ENCODE measurements around the gene NFAM1. TPM values are rescaled to one million over a fixed set of nuclear protein-coding genes. Genes with fewer than 3 reads are reported as not detected.

Gene NFAM1
- total RNA-seq, 1 donor from 2014 or later: 1.2 TPM

DNA sequence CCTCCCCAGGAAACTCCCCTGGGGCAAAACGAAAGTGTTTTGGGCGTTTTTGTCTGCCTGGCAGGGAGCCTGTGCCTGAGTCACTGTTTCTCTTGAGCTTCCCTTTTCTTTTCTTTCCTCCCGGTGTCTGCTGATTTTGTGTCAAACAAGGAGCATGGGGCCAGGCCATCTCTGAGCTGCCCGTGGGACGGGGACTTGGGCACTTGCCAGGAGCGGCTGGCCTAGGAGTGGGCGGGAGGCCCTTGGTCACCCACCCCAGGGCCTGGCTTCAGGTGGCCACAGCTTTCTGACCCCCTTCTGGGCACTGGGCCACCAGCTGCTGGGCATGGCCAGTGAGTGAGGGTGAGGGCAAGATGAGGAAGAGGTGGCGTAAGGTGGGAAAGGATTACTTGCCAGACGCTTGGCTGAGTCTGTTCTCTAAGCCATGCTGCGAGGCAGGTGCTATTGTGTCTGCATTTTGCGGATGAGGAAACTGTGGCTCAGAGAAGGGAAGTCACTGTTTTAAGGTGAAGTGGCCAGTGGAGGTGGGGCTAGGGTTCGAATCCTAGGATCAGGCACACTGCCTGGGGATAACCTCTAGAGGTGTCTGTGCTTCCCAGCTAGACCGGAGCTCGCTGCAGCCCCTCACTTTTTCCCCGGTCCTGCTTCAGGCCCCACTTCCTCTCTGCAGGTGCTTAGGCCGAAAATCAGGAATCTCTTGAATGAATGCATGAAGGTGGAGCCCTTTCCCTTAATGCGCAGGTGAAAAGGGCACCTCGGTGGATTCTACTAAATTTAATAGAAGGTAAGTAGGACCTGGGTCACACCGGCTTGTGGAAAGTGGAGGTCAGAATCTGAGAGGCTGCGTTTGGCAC is 7.8 kb upstream of the NFAM1 start:
- no peak for DNase-seq (ENCODE audit: low spot score)

DNA sequence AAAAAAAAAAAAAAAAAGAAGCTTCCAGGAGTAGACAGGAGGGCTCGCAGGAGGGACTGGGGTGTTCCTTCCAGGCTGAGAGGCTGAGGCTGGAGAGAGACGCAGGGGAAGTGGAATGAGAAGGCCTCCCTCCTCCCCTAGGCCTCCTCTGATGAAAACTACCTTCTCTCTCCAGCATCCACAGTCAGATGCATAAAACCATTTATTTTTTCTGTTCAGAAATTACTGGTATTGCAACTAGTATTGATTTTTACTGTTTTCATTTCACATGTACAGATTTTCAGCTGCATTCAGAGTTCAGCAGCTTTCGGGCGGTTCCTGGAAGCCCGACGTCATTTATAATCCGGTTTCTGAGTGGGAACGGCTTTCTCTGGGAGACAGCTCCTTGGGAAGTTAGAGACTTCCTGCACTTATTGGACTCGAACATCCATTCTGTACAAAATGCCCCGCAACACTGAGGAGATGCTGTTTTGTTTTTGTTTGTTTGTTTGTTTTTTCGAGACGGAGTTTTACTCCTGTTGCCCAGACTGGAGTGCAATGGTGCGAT is 6.9 kb upstream of the NFAM1 start:
- no peak for DNase-seq (ENCODE audit: low spot score)

DNA sequence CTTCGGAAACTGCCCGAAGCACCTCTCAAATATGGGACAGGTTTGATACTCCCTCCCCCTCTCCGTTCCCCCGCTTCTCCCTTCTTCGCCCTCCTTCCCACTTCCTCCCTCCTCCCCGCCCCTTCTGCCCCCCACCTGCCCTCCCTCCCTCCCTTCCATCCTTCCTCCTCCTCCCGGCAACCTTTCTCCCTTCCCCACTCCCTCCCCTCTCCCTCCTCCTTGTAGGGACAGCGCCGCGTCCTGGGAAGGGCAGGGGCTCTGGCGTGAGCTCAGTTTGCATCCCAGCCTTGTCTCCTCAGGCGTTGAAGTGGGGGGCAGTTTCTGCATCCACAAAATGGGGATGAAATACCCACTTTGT is 6.1 kb upstream of the NFAM1 start:
- DNase-seq (ENCODE audit: low spot score): no peak

DNA sequence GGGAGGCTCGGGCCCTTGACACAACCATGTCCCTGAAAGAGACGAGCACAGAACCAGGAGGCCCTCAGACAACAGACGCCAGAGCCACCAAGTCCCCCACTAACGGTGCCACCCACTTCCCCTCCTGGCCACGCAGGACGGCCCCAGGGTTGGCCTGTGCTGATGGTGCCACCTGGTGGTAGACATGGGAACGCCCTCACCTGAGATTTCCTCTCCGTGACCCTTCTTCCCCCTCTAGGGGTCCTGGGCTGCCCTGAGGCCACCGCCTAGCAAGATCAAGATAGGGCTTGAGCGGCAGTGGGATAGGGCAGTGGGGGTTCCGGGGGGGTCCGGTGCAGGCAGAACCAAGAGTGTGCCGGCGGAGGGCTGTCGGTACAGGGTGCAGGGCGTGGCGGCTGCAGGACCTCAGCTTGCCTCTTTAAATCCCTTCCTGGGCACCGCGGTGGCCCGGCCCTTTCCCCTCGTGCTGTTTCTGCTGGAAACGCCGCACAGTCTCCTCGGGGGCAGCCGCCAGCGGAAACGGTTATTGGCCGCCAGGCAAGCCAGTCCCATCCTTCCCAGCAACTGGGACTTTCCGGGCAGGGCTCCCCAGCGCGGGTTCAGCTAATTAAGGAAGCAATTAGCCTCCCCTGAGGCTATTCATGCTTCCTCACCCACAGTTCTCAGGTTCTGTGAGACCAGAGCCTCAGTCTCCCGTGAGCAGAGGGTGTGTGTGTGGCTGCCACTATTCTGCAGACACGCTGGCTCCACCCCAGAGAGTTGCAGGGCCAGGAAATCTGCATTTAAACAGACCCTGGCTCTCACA is 5.5 kb upstream of the NFAM1 start:
- peak; percentile 62 for DNase-seq (ENCODE audit: low spot score)

DNA sequence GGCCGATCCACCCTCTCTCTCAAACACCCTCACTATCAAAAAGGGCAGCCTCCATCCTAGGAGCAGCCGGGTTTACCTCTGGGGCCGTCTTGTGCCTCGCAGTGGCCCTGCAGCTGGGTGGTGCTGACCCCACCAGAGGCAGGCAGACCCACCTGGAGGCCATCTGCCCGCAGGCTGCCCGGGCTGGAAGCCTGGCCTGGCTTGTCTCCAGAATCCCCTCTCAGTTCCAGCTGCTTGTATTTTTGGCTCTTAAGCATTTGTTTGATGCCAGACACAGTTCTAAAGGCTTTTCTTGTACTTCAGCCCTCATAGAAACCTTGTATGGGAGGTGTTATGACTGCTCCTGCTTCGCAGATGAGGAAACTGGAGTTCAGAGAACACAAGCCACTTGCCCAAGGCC is 4.2 kb upstream of the NFAM1 start:
- peak; percentile 40 for DNase-seq (ENCODE audit: low spot score)

DNA sequence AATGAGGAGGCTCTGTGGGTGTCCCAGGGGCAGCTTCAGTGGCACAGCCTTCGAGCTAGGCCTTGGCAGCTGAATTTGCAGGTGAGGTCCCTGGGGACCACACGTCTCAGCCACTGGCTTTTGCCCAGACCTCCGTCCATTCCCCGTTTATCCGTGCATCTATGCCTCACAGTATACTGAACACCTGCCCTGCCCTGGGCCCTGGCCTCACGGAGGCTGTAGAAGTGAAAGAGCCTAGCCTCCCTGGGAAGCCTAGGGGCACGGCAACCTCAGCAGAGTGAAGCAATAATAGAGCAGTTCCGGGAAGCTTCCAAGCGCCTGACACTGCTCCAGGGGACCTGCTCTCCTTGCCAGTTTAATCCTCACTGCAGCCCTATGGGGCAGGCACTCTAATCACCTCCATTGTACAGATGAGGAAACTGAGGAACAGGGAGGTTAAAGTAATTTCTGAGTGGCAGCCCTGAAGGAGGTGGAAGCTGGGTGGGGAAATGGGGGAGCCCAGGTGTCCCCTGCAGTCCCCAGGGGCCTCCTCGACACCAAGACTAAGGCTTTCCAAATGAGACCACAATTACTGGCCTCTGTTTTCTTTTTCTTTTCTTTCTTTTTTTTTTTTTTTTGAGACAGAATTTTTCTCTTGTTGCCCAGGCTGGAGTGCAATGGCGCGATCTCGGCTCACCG is 2.7 kb upstream of the NFAM1 start:
- DNase-seq (ENCODE audit: low spot score): no peak

DNA sequence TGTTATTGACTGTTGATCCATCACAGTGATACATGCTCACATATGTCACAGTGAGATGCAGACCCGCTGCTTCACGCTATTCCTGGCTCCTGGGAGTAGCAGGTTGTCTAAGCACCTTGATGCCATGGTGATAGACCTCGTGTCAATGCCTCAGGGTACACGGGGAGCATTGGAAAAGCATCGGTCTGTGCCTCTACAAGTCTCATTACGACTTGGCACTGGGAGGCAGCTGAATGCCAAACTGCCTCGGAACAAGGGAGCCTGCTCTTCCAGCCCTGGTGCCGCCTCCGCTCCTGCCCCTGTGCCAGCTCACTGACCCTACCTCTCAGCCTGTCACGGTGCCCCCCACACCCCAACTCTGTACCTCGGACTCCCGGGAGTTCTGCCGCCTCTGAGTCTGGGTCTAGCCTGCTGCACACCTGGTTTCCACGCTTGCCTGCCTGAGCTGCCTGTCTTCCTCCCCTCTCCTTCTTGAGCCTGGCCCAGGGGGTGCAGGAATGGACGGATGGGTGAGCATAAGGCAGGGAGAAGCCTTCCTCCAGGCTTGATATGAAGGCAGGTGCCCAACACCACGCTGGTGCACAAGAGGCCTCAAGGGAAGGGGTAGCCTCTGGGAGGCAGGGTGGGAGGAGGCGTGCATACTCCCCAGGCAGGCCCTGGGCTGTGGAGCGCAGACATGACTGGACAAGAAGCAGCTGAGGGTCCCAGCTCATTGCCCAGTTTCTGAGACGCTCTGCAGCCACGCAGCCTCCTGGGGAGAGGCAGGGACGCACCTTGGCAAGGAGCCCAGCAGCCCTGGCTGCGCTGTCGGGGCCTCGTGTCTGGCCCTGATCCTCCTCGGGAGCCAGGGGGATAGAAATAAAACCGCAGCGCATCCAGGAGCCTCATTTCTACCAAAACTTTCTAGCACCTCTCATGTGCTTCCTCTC is 1.8 kb upstream of the NFAM1 start:
- DNase-seq (ENCODE audit: low spot score): peak; percentile 77

DNA sequence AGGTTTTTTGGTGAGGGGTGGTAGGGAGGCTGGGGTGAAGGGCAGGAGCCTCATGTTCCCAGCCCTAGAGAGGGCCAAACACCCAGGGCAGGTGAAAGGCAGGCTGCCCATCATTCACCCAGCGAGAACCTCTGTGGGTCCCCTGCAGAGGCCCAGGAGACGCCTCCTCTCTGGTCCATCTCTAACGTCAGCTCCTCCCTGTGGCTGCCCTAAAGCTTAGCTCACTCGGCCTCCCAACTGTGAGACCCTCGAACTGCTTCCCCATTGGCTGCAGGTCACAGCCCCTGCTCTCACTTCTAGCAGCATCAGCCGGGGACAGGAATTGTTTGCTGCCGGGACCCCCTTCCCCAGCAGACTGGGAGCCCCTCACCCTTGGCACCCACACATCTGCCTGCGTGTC is 615 bp upstream of the NFAM1 start:
- DNase-seq (ENCODE audit: low spot score): no peak

DNA sequence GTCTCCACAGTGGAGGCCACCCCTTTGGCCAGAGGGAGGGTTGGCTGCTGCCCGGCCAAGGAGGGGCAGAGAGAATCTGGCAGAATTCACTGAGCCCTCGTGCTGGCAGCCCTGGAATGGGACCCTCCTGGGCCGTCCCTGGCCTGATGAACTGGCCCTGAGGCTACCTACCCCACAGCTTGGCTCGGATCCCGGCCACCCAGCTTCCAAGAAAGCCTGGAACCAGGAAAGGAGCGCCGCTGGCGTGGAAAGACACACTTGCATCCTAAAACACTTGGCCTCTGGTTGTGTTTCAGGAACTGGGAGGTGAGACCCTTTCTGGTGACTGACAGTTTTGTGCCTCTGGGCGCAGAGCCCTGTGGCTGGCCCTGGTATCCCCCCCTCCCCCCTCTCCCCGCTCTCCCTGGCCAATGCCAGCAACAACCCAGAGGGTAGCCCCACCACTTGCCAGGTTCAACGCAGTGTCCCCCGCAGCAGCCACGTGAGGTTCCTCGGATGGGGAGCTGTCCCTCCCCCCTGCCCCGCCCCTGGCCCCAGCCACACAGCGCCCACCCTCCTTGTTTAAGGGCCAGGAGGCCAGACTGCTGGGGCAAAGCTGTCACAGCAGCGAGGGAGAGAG is 693 bp downstream of the NFAM1 start:
- DNase-seq (ENCODE audit: low spot score): no peak

DNA sequence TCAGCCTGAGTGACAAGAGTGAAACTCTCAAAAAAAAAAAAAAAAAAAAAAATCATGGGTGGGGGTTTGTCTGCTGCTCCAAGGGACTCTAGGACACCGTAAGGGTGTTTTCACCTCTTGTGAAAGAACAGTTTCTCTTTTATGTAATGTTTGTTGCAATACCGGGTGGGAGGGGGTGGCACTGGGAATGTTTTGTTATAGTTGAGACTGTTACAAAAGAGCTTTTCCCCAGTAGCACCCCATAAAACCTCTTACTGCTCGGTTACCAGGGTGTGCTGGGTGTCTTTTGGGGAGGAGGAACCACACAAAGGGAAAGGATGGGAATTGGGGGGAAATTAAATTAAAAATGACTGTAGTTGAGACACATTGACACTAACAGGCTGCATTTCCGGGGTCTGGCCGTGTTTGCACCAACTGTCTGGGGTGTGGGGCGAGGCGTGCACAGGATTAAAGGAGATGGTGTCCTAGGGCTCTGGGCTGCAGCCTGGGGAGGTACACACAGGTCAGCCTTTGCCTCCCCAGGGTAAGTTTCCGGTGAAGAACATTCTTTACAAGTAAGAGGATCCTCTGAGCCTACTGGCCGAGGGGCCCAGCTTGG is 1.6 kb downstream of the NFAM1 start:
- no peak for DNase-seq (ENCODE audit: low spot score)

DNA sequence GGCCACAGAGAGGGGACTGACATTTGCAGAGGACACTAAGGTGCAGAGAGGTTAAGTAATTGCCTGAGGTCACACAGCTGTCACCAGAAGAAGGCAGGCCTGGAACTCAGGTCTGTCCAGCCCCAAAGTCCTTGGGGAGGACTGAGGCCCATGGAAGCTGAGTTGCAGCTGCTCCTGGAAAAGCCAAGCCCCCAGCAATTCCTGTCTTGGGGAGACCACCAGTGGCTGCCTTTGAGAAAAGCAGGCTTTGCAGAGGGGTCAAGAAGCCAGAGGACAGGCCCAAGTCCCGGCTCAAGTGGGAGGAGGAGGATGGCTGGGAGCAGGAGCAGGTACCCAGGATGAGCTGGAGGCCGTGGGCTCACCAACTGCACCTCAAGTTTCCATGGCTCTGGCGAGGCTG is 3.4 kb downstream of the NFAM1 start:
- DNase-seq (ENCODE audit: low spot score): no peak

DNA sequence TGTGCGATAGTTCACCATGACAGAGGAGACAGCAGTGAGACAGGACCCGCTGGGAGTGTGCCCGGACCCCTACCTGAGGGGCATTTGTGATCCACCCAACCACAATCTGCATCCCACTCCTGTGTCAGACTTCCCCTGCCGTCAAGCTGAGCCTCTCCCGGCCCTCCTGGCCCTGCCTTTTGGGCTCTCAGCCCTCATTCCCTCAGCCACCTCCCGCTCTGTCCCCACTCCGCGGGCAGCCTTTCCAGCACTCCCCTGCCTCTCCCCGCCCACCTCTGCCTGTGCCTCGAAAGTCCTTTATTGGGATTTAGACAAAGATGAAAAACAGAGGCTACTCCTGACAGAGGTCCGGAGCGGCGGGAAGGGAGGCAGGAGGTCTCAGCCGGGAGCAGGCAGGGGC is 4.2 kb downstream of the NFAM1 start:
- peak; percentile 40 for DNase-seq (ENCODE audit: low spot score)

DNA sequence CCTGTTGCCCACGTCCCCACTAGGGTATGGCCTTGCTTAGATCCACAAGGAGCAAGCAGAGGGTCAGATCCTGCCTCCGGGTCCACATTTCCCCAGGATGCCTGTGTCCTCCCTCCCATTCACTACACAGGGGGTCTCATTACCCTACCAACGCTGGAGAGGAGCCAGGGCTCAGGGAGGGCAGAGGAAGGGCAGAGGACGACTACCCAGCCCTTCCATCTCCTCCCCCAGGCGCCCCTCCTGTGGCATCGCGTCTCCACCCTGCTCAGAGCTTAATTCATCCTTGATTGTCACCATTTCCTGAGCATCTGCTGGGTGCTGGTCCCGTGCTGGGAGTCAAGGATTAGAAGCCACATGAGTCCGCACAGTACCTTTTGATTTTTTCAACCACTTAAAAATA is 5.0 kb downstream of the NFAM1 start:
- DNase-seq (ENCODE audit: low spot score): no peak

DNA sequence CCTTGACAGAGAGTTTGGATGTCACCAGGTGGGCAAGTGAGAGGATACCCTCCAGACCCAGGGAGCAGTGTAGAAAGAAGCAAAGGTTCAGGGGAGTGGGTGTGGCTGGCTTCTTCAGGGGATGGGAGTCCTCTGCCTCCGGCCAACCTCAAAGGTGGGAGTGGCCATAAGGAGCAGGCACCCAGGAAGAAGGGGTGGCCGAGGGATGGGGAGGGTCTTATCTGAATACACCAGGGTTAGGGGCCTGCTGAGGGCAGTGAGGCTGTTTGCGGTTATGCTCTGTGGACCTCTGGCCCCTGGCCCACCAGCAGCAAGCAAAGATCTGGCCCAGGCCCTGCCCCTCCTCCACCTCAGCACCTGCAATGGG is 6.2 kb downstream of the NFAM1 start:
- no peak for DNase-seq (ENCODE audit: low spot score)

DNA sequence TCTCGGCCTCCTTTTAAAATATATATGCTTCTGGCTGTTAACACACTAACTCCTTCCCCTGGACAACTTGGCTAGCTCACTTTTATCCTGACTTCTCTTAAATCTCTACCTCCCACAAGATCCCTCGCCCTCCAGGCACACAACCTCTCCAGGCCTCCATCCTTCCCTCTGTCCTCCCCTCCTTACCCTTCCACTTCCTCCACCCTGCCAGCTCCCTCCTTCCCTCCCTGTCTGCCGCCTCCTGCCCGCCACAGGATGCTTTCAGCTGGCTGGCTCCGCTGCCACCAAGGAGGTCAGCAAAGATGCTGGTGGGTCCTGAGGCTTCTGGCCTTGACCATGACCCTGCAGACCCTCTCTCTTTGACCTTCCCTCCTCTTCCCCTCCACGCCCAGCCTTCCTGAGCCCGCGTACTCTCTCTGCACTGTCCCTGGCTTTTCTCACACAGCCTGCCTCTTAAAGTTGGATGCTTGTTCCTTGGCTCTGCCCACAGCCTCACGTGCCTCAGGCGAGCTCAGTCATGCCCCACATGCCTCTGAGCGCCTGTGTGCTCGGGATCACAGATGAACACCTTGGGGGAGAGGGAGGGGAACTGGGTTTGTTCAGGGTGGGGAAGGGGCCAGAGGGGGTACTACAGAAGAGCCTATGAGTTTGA is 6.7 kb downstream of the NFAM1 start:
- peak; percentile 78 for DNase-seq (ENCODE audit: low spot score)

DNA sequence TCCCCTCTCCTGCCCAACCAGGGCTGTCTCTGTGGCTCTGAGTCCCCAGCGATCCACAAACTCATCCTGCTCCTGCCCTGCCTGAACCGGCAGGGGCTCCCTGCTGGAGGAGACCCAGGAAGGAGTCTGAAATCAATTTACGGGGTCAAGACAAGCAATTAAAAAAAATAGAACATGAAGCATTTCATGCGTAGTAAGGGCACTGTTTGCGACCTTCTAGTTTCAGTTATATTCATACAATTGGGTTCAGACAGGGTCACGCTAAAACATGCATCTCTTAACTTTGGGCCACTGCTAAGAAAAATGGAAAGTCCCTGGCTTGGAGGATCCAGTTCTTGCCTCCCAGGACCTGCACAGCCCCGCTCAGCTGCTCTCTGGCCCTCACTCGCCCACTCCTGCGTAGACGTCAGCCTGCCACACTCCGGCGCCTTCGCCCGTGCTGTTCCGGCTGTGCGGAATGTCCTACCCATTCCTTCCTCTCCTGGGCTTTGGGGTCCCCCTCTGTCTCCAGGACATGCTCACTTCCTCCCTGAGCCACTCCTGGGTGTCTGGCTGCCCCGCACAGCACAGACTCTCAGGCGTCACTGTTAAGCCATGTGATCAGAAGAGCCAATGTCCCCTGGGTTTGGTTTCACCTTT is 12.8 kb downstream of the NFAM1 start:
- no peak for DNase-seq (ENCODE audit: low spot score)

DNA sequence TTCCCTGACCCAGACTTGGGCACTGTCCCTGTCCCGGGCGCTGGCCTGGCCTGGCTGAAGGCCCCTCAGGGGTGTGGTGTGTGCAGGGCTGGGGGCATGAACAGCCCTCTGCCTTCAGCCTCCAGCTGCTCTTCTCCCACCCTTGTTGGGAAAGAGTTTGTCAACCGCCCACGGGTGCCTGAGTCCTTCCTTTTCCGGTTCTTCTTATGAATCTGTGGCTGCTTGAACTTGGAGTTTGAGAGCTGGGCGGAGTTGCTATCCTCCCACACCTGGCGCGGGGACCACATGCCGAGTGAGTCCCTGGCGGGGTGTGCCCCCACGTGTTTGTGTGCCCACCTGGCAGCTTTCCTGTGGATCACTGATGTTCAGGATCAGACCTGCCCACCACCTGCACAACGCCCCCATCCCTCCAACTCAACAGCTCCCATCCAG is 13.4 kb downstream of the NFAM1 start:
- no peak for DNase-seq (ENCODE audit: low spot score)

DNA sequence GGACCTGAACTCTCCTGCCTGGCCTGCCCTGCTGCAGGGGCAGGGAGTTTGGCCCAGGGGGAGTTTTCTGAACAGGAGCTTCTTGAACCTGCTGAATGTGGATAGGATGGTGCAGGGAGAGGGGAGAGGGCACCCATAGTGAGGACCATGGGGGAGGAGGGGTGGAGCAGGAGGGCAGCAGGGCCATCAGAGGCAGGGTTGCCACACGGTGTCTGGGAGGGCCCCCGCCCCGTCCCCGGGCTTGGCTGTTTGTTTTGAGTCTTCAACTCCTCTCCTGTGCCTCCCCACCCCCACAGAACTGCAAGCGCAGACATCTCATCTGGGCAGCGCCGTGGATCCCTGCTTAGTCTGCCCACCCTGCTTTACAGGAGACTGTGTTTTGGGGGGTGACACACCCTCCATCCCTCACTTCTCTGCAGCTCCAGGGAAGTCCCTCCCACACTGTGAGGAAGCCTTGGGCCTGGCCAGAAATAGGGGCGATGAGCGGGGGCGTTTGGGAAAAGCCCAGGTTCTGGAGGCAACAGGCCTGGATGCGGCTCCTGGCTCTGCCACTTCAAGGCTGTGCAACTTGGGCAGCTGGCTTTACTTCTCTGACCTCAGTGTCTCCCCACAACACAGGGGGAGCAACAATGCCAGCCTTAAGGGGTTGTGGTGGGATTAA is 14.4 kb downstream of the NFAM1 start:
- no peak for DNase-seq (ENCODE audit: low spot score)
